Measurements from ENCODE around the gene GAS2.

GAS2 gene

DNA sequence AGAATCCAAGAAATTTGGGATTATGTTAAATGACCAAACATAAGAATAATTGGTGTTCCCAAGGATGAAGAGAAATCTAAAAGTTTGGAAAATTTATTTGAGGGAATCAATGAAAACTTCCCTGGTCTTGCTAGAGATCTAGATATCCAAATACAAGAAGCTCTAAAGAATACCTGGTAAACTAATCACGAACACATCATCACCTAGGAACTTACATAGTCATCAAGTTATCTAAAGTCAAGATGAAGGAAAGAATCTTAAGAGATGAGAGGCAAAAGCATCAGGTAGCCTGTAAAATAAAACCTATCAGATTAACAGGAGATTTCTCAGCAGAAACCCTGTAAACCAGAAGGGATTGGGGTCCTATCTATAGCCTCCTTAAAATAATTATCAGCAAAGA is 46.9 kb downstream of the GAS2 start:
- no peak for DNase-seq
- in situ Hi-C loops (cut with MboI; ENCODE audit: low pct_unique_long_range_greater_than_20kb, low sequenced_read_pairs) = no loop called here

DNA sequence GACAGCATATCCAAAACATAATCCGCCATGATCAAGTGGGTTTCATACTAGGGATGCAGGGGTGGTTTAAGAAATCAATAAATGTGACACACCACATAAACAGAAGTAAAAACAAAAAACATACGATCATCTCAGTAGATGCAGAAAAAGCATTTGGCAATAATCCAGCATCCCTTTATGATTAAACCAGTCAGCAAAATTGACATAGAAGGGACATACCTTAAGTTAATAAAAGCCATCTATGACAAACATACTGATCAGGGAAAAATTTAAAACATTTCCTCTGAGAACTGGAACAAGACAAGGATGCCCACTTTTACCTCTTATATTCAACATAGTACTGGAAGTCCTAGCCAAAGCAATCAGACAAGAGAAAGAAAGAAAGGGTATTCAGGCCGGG is 49.6 kb downstream of the GAS2 start:
- no peak for DNase-seq

GRCh38 chr11:22720457-22720856 is 54.0 kb downstream of the GAS2 start:
- DNase-seq = no peak
- in situ Hi-C loops (cut with MboI; ENCODE audit: low pct_unique_long_range_greater_than_20kb, low sequenced_read_pairs) = no loop called here

More for the DNA sequence above, 49.6 kb downstream of the GAS2 start:
- in situ Hi-C loops (cut with MboI; ENCODE audit: low pct_unique_long_range_greater_than_20kb, low sequenced_read_pairs) = no loop called here

DNA sequence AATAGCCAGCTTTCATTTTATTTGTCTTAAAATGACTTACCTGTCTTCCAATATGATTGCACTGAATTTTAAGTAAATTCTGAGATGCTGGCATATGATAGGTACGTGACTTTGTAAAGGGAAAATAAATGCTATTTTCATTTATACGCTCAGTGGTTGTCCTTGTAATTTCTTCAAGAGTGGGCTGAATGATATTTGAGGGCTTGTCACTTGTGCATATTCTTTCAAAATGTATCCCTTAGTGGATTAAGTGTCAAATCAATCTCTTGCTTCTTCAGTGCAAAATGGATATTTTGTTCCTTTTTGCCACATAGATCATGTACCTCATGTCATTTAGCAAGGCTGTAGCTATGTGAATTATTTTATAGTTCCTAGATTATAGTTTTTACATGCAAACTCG is 56.9 kb downstream of the GAS2 start:
- DNase-seq = no peak
- in situ Hi-C loops (cut with MboI; ENCODE audit: low pct_unique_long_range_greater_than_20kb, low sequenced_read_pairs) = no loop called here

GRCh38 chr11:22725079-22725478 is 58.7 kb downstream of the GAS2 start:
- in situ Hi-C loops (cut with MboI; ENCODE audit: low pct_unique_long_range_greater_than_20kb, low sequenced_read_pairs) = no loop called here
- no peak for DNase-seq

GRCh38 chr11:22728600-22729389 is 62.4 kb downstream of the GAS2 start:
- no peak for DNase-seq
- in situ Hi-C loops (cut with MboI; ENCODE audit: low pct_unique_long_range_greater_than_20kb, low sequenced_read_pairs) = no loop called here

GRCh38 chr11:22730319-22730718 is 63.9 kb downstream of the GAS2 start:
- no peak for DNase-seq
- in situ Hi-C loops (cut with MboI; ENCODE audit: low pct_unique_long_range_greater_than_20kb, low sequenced_read_pairs) = no loop called here

DNA sequence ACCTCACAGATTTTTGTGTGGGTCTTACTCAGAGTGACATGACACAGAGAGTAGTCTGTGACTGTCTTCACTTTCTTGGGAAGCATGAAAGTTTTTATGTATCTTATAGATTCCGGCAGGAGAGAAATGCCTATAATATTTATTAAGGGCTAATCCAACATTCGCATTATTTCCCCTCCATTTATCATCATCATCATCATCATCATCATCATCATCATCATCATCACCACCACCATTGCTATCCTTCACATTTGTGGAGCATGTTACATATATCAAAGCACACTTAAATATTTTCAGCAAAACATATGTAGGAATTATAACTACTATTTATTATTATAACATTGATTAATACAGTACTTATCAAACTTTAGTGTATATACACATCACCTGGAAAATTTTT is 66.2 kb downstream of the GAS2 start:
- in situ Hi-C loops (cut with MboI; ENCODE audit: low pct_unique_long_range_greater_than_20kb, low sequenced_read_pairs) = no loop called here
- DNase-seq = no peak

DNA sequence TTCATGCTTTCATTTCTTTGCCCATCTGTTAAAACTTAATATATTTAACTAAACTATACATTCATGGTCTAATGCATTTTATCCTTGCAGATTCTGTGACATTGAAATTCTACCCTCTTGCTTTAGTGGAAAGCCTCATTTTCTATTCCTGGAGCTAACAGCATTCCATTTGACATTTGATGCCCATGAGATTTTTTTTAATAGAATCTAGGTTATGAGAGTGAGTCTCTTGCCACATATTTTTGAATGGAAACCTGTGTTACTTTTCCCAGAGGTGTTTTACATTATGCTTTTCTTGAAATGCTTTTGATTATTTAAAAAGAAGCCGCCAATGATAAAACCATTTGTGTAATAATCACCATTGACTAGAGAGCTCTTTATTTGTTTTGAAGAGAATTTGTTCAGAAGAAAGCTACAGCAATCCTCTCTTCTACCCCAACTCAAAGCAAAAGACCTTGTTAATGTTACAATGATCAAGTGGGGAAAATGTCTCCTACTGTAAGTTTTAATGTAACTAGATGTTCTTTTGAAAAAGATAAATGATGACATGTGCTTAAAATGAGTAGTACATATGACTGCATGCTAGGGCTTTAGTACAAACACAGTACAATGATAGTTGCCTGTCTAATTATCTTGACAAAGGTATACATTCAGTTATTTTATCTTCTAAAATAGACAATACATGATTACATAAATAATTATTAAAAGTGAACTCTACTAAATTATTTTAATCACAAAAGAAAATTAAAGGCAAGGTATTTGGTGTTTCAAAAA is 67.3 kb downstream of the GAS2 start:
- DNase-seq = no peak
- in situ Hi-C loops (cut with MboI; ENCODE audit: low pct_unique_long_range_greater_than_20kb, low sequenced_read_pairs) = no loop called here

- no peak for DNase-seq
- in situ Hi-C loops (cut with MboI; ENCODE audit: low pct_unique_long_range_greater_than_20kb, low sequenced_read_pairs) = no loop called here
Measured at GRCh38 chr11:22734628-22735345, 68.4 kb downstream of the GAS2 start.

DNA sequence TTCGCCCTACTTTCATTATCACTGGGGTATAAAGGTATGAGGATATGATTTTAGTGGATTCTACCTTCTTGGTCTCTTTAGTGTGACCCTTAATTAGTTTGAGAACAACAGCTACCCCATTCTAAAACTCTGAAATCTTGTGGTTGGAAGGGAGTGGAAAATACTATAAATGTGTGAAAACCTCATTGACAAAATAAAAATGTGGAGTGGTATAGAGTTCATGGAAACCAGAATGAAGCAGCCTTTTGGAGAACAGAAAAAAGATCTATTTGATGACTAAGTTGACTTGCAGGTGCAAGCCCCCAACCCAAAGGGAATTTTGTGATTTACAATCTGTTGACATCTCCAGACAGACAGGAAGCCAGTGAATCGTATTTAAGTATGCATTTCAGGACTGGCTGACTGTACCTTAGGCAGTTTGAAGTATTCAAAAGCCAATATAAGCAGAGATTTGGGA is 75.8 kb downstream of the GAS2 start:
- in situ Hi-C loops (cut with MboI; ENCODE audit: low pct_unique_long_range_greater_than_20kb, low sequenced_read_pairs) = no loop called here
- no peak for DNase-seq

DNA sequence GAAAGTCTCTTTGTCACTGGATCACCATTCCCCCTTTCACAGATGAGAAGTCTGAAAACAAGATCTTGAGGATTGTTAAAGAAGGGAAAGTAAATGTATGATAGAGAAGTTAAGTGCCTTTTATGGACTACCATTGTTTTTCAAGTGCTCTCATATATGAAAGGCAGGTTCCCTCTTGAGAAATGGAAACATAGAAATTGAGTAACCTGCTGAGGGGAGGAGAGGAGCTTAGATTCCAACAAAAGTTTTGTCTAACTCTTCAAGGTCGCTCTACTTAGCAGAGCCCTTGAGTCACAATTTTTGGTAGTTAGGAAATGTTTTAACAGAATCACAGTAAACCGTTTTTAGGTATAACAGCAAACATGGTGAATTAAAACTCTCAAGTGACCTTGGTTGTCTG is 83.1 kb downstream of the GAS2 start:
- in situ Hi-C loops (cut with MboI; ENCODE audit: low pct_unique_long_range_greater_than_20kb, low sequenced_read_pairs) = no loop called here
- no peak for DNase-seq

- peak; percentile 52 for DNase-seq
- in situ Hi-C loops (cut with MboI; ENCODE audit: low pct_unique_long_range_greater_than_20kb, low sequenced_read_pairs) = no loop called here
Measured at GRCh38 chr11:22752908-22753310, 86.5 kb downstream of the GAS2 start.

GRCh38 chr11:22753416-22753815 is 87.0 kb downstream of the GAS2 start:
- in situ Hi-C loops (cut with MboI; ENCODE audit: low pct_unique_long_range_greater_than_20kb, low sequenced_read_pairs) = no loop called here
- no peak for DNase-seq

GRCh38 chr11:22761066-22761465 is 94.7 kb downstream of the GAS2 start:
- in situ Hi-C loops (cut with MboI; ENCODE audit: low pct_unique_long_range_greater_than_20kb, low sequenced_read_pairs) = no loop called here
- no peak for DNase-seq

DNA sequence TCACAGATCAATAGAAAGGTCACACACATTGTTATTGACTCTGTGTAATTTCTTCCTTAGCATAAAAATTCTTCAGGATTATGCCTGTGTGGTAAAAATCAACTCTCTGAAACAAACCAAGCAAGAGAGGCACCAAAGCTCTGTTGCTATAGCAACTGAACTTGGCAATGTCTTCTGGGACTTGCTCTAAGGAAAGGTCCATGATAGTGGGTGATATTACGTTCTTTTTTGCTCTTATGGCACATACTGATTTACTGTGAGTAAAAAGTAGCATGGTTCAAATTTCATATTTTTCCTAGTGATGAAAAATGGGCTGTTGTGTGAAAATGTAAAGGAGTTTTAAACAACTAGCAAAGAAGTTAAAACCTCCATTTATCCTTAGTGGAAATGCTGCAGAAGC is 96.8 kb downstream of the GAS2 start:
- no peak for DNase-seq

DNA sequence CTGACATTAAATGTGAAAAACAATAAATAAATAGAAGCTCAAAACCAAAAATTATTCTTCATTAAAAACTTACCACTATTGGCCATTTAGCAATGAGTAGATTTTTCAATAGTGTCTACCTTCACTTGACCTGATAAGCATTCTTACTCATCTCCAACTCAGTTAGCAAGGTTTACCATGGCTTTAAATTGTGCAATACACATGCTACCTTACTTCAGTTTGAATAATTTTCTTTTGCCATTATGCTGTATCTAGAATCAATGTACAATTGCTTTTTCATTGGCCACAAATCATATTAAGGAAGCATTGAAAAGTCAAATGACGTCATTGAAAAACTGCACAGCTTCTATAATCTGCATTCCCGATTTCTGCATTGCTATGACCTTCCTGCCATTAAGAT is 98.3 kb downstream of the GAS2 start:
- in situ Hi-C loops (cut with MboI; ENCODE audit: low pct_unique_long_range_greater_than_20kb, low sequenced_read_pairs) = no loop called here

More for the DNA sequence above, 96.8 kb downstream of the GAS2 start:
- in situ Hi-C loops (cut with MboI; ENCODE audit: low pct_unique_long_range_greater_than_20kb, low sequenced_read_pairs) = no loop called here

GRCh38 chr11:22768281-22768680 is 101.9 kb downstream of the GAS2 start:
- in situ Hi-C loops (cut with MboI; ENCODE audit: low pct_unique_long_range_greater_than_20kb, low sequenced_read_pairs) = no loop called here

More for the DNA sequence above, 98.3 kb downstream of the GAS2 start:
- no peak for DNase-seq

GRCh38 chr11:22769081-22769480 is 102.7 kb downstream of the GAS2 start:
- in situ Hi-C loops (cut with MboI; ENCODE audit: low pct_unique_long_range_greater_than_20kb, low sequenced_read_pairs) = no loop called here

More at GRCh38 chr11:22768281-22768680, 101.9 kb downstream of the GAS2 start:
- DNase-seq = no peak

DNA sequence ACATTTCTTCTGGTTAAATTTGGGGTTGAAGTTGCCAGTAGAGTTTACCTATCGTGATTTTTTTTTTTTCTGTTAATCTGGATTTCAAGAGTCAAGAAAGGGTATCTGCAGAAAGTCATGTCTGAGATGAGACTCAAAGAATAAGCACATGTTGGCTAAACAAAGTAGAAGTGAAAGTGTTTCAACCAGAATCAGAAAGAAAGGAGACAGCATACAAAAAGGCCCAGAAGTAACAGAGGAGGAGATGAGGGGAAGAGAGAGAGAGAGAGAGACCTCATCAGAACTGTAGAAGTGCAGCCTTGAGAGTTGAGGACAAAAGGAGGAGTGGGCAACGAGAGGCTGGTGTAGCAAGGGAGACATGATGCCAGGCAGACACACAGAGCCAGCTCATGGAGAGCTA is 108.3 kb downstream of the GAS2 start:
- in situ Hi-C loops (cut with MboI; ENCODE audit: low pct_unique_long_range_greater_than_20kb, low sequenced_read_pairs) = loop anchor here (25.0 kb wide), 1 partner anchor 437 kb away; the partner anchor contains the start of gene SLC17A6
- no peak for DNase-seq

More at GRCh38 chr11:22769081-22769480, 102.7 kb downstream of the GAS2 start:
- no peak for DNase-seq
